SK-N-SH treated with all-trans-retinoic acid at 6 μM for 48 hours (cell line): ENCODE data around the gene S100P.

Source experiments
- BACH2 ChIP-seq: fragments of 250-450 bp; sonication (Bioruptor Pico); IDR thresholded peaks from 2 replicates; pipeline ENCODE4 v1.9.0; 2021; ENCODE audit warnings: mild to moderate bottlenecking, borderline replicate concordance
- GLIS3 ChIP-seq: fragments of 250-450 bp; sonication (Bioruptor Pico); IDR thresholded peaks from 2 replicates; pipeline ENCODE4 v1.5.0; 2020; ENCODE audit warnings: mild to moderate bottlenecking, moderate library complexity
- ISL1 ChIP-seq: fragments of 250-450 bp; sonication (Bioruptor Pico); IDR thresholded peaks from 2 replicates; pipeline ENCODE4 v2.1.2; 2022; ENCODE audit warnings: mild to moderate bottlenecking, moderate library complexity
- OSR1 ChIP-seq: fragments of 250-450 bp; sonication (Bioruptor Pico); IDR thresholded peaks from 2 replicates; pipeline ENCODE4 v1.8.0; 2022; ENCODE audit warnings: moderate library complexity, mild to moderate bottlenecking, inconsistent platforms
- ZC3H10 ChIP-seq: fragments of 250-450 bp; sonication (Bioruptor Pico); IDR thresholded peaks from 2 replicates; pipeline ENCODE4 v1.5.1; 2021; ENCODE audit warnings: mild to moderate bottlenecking, moderate library complexity
- ZFP3 ChIP-seq: fragments of 250-450 bp; sonication (Bioruptor Pico); IDR thresholded peaks from 2 replicates; pipeline ENCODE4 v1.5.0; 2020; ENCODE audit warnings: mild to moderate bottlenecking, moderate library complexity
- ZFP30 ChIP-seq: fragments of 450-650 bp; formaldehyde crosslinking; IDR thresholded peaks from 2 replicates; pipeline ENCODE4 v1.5.0; 2022; ENCODE audit warnings: mild to moderate bottlenecking, moderate library complexity
- ZNF8 ChIP-seq: fragments of 450-650 bp; formaldehyde crosslinking; IDR thresholded peaks from 2 replicates; pipeline ENCODE4 v1.5.0; 2020; ENCODE audit warnings: mild to moderate bottlenecking, moderate library complexity
- TF ChIP-seq, protein P1 (sequence below): fragments of 250-450 bp; sonication (Bioruptor Pico); IDR thresholded peaks from 2 replicates; pipeline ENCODE4 v1.5.1; 2020; ENCODE audit warnings: low read depth, mild to moderate bottlenecking, moderate library complexity
- TF ChIP-seq, protein P2 (sequence below): fragments of 250-450 bp; sonication (Bioruptor Pico); IDR thresholded peaks from 2 replicates; pipeline ENCODE4 v1.8.0; 2020; ENCODE audit warnings: mild to moderate bottlenecking, moderate library complexity, borderline replicate concordance
- TF ChIP-seq, protein P3 (sequence below): fragments of 250-450 bp; sonication (Bioruptor Pico); IDR thresholded peaks from 2 replicates; pipeline ENCODE4 v1.5.0; 2020; ENCODE audit warnings: mild to moderate bottlenecking, moderate library complexity

DNA sequence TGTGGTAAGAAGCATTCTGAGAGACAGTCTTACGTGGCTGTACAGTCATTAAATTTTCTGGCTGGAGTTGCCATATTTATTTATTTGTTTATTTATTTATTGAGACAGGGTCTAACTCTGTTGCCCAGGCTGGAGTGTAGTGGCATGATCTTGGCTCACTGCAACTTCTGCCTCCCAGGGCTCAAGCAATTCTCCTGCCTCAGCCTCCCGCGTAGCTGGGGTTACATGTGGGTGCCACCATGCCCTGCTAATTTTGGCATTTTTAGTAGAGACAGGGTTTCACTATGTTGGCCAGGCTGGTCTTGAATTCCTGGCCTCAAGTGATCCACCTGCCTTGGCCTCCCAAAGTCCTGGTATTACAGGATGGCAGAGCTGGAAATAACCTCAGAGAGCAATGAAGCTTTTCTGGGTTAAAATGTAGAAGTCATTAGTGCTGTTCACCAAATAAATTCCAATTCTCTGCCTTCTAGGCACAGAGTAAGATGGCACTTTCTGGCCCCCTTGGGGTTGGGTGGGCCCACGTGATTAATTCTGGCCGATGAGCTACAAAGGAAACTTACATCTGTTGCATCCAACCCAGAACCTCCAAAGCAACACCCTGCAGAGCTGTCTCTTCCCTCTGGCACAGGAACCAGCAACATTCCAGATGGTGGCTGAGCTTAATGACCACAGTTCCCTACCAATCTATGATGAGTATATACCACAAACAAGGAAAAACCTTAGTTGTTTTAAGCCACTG is 48.7 kb upstream of the S100P start:
- TF ChIP-seq, protein P1, sequence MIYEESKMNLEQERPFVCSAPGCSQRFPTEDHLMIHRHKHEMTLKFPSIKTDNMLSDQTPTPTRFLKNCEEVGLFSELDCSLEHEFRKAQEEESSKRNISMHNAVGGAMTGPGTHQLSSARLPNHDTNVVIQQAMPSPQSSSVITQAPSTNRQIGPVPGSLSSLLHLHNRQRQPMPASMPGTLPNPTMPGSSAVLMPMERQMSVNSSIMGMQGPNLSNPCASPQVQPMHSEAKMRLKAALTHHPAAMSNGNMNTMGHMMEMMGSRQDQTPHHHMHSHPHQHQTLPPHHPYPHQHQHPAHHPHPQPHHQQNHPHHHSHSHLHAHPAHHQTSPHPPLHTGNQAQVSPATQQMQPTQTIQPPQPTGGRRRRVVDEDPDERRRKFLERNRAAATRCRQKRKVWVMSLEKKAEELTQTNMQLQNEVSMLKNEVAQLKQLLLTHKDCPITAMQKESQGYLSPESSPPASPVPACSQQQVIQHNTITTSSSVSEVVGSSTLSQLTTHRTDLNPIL (CRISPR knock-in tag) = no peak
- no peak for TF ChIP-seq ISL1 (CRISPR knock-in tag)
- no peak for TF ChIP-seq ZNF8 (CRISPR knock-in tag)
- TF ChIP-seq, protein P2, sequence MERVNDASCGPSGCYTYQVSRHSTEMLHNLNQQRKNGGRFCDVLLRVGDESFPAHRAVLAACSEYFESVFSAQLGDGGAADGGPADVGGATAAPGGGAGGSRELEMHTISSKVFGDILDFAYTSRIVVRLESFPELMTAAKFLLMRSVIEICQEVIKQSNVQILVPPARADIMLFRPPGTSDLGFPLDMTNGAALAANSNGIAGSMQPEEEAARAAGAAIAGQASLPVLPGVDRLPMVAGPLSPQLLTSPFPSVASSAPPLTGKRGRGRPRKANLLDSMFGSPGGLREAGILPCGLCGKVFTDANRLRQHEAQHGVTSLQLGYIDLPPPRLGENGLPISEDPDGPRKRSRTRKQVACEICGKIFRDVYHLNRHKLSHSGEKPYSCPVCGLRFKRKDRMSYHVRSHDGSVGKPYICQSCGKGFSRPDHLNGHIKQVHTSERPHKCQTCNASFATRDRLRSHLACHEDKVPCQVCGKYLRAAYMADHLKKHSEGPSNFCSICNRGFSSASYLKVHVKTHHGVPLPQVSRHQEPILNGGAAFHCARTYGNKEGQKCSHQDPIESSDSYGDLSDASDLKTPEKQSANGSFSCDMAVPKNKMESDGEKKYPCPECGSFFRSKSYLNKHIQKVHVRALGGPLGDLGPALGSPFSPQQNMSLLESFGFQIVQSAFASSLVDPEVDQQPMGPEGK = no peak
- no peak for TF ChIP-seq BACH2
- no peak for TF ChIP-seq ZC3H10 (CRISPR knock-in tag)
- TF ChIP-seq ZFP30 (CRISPR knock-in tag) = no peak
- TF ChIP-seq GLIS3 (CRISPR knock-in tag) = no peak
- no peak for TF ChIP-seq ZFP3 (CRISPR knock-in tag)
- TF ChIP-seq, protein P3, sequence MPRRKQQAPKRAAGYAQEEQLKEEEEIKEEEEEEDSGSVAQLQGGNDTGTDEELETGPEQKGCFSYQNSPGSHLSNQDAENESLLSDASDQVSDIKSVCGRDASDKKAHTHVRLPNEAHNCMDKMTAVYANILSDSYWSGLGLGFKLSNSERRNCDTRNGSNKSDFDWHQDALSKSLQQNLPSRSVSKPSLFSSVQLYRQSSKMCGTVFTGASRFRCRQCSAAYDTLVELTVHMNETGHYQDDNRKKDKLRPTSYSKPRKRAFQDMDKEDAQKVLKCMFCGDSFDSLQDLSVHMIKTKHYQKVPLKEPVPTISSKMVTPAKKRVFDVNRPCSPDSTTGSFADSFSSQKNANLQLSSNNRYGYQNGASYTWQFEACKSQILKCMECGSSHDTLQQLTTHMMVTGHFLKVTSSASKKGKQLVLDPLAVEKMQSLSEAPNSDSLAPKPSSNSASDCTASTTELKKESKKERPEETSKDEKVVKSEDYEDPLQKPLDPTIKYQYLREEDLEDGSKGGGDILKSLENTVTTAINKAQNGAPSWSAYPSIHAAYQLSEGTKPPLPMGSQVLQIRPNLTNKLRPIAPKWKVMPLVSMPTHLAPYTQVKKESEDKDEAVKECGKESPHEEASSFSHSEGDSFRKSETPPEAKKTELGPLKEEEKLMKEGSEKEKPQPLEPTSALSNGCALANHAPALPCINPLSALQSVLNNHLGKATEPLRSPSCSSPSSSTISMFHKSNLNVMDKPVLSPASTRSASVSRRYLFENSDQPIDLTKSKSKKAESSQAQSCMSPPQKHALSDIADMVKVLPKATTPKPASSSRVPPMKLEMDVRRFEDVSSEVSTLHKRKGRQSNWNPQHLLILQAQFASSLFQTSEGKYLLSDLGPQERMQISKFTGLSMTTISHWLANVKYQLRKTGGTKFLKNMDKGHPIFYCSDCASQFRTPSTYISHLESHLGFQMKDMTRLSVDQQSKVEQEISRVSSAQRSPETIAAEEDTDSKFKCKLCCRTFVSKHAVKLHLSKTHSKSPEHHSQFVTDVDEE (CRISPR knock-in tag) = no peak
- no peak for TF ChIP-seq OSR1
